ENCODE results near the gene NCS1.

Gene NCS1

DNA sequence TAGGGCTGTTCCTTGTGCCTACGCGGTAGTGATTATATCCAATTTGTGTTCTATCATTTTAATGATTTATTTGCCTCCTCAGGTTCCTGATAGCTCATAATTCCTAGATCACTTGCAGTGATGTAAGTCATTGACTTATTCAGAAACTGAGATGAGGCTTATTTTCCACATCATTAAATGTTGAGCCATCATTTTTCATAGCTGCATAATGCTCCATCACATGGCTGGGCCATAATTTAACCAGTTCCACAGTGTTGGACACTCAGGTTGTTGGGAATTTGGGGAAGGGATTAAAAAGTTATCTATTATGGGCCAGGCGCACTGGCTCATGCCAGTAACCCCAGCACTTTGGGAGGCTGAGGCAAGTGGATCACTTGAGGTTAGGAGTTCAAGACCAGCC lies 57.6 kb downstream of the NCS1 start:
- POLR2A ChIA-PET, result no interaction called here
- CTCF ChIA-PET, result interaction anchor here (0.6 to 5.1 kb wide), 8 partner anchors 9 to 345 kb away, joined by 3 to 28 read pairs (median 5); no protein-coding TSS in a partner anchor
- TF ChIP-seq, protein P1, sequence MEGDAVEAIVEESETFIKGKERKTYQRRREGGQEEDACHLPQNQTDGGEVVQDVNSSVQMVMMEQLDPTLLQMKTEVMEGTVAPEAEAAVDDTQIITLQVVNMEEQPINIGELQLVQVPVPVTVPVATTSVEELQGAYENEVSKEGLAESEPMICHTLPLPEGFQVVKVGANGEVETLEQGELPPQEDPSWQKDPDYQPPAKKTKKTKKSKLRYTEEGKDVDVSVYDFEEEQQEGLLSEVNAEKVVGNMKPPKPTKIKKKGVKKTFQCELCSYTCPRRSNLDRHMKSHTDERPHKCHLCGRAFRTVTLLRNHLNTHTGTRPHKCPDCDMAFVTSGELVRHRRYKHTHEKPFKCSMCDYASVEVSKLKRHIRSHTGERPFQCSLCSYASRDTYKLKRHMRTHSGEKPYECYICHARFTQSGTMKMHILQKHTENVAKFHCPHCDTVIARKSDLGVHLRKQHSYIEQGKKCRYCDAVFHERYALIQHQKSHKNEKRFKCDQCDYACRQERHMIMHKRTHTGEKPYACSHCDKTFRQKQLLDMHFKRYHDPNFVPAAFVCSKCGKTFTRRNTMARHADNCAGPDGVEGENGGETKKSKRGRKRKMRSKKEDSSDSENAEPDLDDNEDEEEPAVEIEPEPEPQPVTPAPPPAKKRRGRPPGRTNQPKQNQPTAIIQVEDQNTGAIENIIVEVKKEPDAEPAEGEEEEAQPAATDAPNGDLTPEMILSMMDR (IDR thresholded peaks at IDR 0.05; ENCODE audit: insufficient read depth, low read length, missing control alignments), result no peak

DNA sequence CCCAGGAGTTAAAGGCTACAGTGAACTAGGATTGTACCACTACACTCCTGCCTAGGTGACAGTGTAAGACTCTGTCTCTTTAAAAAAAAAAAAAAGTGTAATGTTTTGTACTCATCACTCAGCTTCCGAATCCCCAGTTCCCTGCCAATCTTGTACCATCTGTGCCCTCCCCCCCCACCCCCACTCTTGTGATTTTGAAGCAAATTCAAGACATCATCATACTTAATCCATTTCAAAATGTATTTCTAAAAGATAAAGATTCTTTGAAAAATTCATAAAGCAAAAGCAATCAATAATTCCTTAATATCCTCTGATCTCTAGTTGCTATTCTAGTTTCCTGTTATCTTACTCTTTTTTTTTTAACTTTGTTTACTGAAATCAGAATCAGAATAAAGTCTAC lies 58.4 kb downstream of the NCS1 start:
- POLR2A ChIA-PET, result no interaction called here
- no peak for DNase-seq (ENCODE audit: low read depth, low spot score)
- no peak overlapping the region for H3K4me3 ChIP-seq (ENCODE audit: low read depth, low read length)
- CTCF ChIA-PET, result interaction anchor here (1.6 to 5.1 kb wide), 3 partner anchors 10 to 123 kb away, joined by 5 to 28 read pairs (median 19); no protein-coding TSS in a partner anchor
- TF ChIP-seq, protein P1 (IDR thresholded peaks at IDR 0.05; ENCODE audit: insufficient read depth, low read length, missing control alignments), result no peak

More for the DNA sequence above, 57.6 kb downstream of the NCS1 start:
- DNase-seq (ENCODE audit: low read depth, low spot score), result no peak
- H3K4me3 ChIP-seq (ENCODE audit: low read depth, low read length), result no peak overlapping the region

DNA sequence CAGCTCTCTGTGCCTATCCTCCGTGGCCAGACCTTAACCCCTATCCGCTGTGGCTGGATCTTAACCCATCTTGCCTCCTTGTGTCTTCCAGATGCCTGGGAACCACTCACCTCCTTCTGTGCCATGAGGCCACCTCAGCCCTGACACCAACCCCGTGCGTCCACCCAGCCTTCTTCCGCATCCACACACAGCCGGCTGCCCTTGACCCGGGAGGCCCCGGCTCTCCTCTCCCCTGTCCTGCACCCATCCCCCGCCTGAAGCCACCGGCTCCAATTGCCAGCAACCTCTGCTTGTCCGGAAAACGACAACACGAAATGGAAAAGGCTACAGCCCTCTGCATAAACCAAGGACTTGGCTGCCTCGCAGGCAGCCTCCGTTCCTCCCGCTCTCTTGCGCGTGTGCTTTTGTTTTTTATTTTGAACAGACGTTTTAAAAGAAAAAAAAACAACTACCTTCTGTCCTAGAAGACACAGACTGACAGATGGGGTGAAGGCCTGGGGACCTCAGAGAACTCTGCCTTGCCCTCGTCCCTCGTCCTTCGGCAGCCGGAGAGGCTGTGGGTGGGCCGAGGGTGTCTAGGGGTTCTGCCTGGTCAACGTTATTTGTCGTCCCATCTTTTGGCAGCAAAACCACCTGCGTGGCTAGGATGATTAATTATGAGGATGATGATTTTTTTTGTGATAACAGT lies 60.8 kb downstream of the NCS1 start:
- no peak for DNase-seq (ENCODE audit: low read depth, low spot score)
- CTCF ChIA-PET, result interaction anchor here (0.5 to 3.9 kb wide), 3 partner anchors 60 to 132 kb away, joined by 3 to 19 read pairs (median 3); no protein-coding TSS in a partner anchor
- POLR2A ChIA-PET, result no interaction called here
- H3K4me3 ChIP-seq (ENCODE audit: low read depth, low read length), result no peak overlapping the region
- TF ChIP-seq, protein P1 (IDR thresholded peaks at IDR 0.05; ENCODE audit: insufficient read depth, low read length, missing control alignments), result no peak

DNA sequence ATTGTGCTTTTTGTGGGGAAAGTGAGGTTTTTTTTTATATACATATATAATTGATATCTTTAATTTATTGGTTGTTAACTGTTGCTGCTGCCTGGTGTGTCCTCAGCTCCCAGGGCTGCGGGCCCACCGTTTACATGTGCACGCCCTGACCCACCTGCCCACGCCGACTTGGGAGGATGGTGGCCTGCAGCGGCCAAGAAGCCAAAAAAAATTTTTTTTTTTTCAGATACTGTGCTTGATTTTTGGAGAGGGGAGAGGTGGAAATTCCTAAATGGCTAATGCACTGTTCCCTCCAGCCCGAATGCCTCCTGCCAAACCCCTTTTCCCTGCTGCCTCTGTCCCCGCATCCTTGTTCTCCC lies 61.4 kb downstream of the NCS1 start:
- TF ChIP-seq, protein P1 (IDR thresholded peaks at IDR 0.05; ENCODE audit: insufficient read depth, low read length, missing control alignments), result no peak
- ChIA-PET POLR2A (no interaction called here), CTCF (interaction anchor here (0.5 to 3.9 kb wide), 2 partner anchors 59 to 126 kb away, joined by 3 to 19 read pairs; no protein-coding TSS in a partner anchor)
- no peak overlapping the region for H3K4me3 ChIP-seq (ENCODE audit: low read depth, low read length)
- DNase-seq (ENCODE audit: low read depth, low spot score), result no peak

DNA sequence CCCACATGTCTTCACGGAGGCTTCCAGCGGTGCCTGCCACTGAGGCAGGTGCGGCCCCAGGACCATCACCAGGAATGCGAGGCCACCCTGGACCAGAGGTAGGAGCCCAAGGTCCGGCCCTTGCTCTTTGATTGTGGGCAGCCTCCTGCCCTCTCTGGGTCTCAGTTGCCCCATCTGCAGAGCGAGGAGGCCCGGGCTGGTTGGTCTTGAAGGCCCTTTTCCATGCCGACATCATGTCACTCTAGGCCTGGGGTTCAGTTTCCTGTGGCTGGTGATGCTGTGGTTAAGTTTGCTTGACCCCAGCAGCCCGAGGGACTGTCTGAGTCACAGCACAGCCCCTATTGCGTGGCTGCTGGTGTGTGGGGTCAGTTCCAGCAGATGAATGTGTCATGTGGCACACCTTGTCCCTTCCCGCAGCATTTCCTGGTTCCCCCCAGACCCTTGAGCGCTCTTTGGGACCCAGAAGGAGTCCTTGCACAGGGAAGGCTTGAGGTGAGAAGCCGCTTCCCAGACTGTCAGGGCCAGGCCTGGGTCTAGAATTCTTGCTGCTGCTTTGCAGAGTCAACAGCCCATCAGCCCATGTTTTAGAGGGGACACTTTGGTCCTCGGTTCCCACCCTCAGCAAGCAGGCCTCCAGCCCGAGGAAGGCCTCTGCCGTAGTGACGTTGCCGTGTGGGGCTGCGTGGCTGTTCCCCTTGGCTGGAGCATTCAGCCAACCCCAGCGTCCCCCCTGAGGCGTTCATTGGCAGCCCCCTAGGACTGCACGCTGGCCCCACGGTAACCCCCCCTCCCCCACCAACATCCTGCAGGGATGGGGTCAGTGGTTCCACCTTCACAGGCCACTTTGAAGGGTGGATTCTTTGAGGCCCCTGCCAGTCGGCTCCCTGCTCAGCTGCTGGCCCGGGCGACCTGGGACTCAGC lies 62.4 kb downstream of the NCS1 start:
- POLR2A ChIA-PET, result no interaction called here
- CTCF ChIA-PET, result interaction anchor here (3.9 to 13.5 kb wide), 2 partner anchors 122 to 127 kb away, joined by 19 to 384 read pairs; no protein-coding TSS in a partner anchor
- TF ChIP-seq, protein P1 (IDR thresholded peaks at IDR 0.05; ENCODE audit: insufficient read depth, low read length, missing control alignments), result no peak
- no peak for DNase-seq (ENCODE audit: low read depth, low spot score)
- no peak overlapping the region for H3K4me3 ChIP-seq (ENCODE audit: low read depth, low read length)

Data from AG04449 (cell line).